ENCODE results near the gene SMIM44. TPM values are rescaled to one million over a fixed set of nuclear protein-coding genes. Genes with fewer than 3 reads are reported as not detected.

Gene SMIM44
- total and polyA plus RNA-seq, 10 donors: not detected

GRCh38 chr19:3521104-3521445 is 37.8 kb upstream of the SMIM44 start:
- TF ChIP-seq POLR2AphosphoS5 (IDR thresholded peaks at IDR 0.05) (no peak), CTCF (IDR thresholded peaks at IDR 0.05 in 8 of 11, conservative IDR thresholded peaks at IDR 0.05 in 3 of 11) (no peak), POLR2A (IDR thresholded peaks at IDR 0.05) (no peak)
- Histone ChIP-seq H3K4me1 (peaks cover 10 to 49% (median 19%) of the 10 kb centered on the region in 6 donors), H3K36me3 (peaks cover 1 to 77% (median 43%) of the 10 kb centered on the region in 6 donors), H3K9me3 (no peaks in the 10 kb centered on the region), H3K27ac (no peak overlapping the region), H3K4me3 (no peak overlapping the region), H3K27me3 (replicated peaks in 1 of 7) (no peaks in the 10 kb centered on the region)
- intact Hi-C loops (cut with DNase I; ENCODE audit: low total_unique reads): no loop called here
- DNase-seq: no peak
- WGBS, 5 donors: 62 to 87% (median 79%) methylated on average over 7 of the region's 7 CpGs

DNA sequence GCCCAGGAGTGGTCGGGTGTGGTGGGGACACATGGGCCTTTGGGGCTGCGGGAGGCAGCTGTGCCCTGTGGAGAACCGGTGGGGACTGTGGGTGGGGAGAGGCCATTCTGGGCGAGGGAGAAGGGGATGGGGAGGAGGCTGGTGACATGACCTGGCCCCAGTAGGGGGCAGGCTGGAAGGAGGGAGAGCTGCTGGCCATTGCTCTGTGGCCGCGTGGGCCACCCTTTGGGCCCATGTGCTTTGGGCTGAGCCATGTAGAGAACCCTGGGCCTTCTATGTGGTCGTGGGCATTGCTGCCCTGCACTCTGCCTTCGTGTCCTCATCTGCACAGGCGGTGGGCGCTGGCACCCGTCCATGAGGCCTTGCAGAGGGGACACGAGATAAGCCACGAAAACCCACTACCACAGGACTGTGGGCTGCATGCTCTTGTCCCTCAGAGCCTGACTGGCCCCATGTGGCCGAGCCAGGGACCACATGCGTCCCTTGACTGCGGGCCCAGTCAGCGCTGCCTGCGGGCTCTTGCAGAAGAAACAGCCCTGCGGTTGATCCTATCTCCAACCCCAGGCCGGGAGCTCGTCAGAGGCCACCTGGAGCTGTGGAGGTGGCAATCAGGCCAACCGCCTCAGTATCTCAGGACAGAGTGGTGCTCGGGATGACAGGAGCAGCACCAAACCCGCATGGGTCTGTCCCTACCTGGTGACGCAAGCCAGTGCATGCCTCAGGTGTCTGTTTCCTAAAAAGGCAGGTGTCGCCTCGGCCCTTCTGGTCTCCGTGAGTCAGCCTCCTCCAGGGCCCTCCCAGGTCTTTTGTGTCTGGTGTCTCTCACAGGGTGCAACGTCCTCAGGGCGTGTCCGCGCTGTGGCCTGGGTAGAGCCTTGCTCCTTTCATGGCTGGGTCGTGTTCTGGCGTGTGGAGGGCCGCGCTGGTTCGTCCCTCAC is 37.2 kb upstream of the SMIM44 start:
- Histone ChIP-seq H3K36me3 (peaks cover 0 to 71% (median 37%) of the 10 kb centered on the region in 6 donors), H3K27ac (no peak overlapping the region), H3K9me3 (no peaks in the 10 kb centered on the region), H3K4me1 (peaks cover 10 to 56% (median 24%) of the 10 kb centered on the region in 6 donors), H3K4me3 (no peak overlapping the region), H3K27me3 (replicated peaks in 1 of 7) (no peaks in the 10 kb centered on the region)
- DNase-seq: no peak
- TF ChIP-seq POLR2A (IDR thresholded peaks at IDR 0.05) (no peak), POLR2AphosphoS5 (IDR thresholded peaks at IDR 0.05) (peak in 1 of 3 donors; percentile 8)
- intact Hi-C loops (cut with DNase I; ENCODE audit: low total_unique reads): no loop called here
- 88 to 94% (median 88%) methylated on average over 16 to 37 of the region's 37 CpGs for WGBS, 5 donors

GRCh38 chr19:3519126-3519525 is 35.9 kb upstream of the SMIM44 start:
- Histone ChIP-seq H3K4me3 (no peak overlapping the region), H3K4me1 (peaks cover 10 to 69% (median 29%) of the 10 kb centered on the region in 6 donors), H3K27me3 (replicated peaks in 1 of 7) (no peaks in the 10 kb centered on the region), H3K9me3 (no peaks in the 10 kb centered on the region), H3K27ac (no peak overlapping the region), H3K36me3 (peaks cover 0 to 68% (median 30%) of the 10 kb centered on the region in 6 donors)
- no peak for TF ChIP-seq POLR2A (IDR thresholded peaks at IDR 0.05)
- no peak for TF ChIP-seq CTCF (IDR thresholded peaks at IDR 0.05 in 8 of 11, conservative IDR thresholded peaks at IDR 0.05 in 3 of 11)
- peak in 1 of 3 donors; percentile 20 for TF ChIP-seq POLR2AphosphoS5 (IDR thresholded peaks at IDR 0.05)
- WGBS, 5 donors: 86 to 93% (median 90%) methylated on average over 17 to 18 of the region's 18 CpGs
- intact Hi-C loops (cut with DNase I; ENCODE audit: low total_unique reads): no loop called here
- DNase-seq: no peak

DNA sequence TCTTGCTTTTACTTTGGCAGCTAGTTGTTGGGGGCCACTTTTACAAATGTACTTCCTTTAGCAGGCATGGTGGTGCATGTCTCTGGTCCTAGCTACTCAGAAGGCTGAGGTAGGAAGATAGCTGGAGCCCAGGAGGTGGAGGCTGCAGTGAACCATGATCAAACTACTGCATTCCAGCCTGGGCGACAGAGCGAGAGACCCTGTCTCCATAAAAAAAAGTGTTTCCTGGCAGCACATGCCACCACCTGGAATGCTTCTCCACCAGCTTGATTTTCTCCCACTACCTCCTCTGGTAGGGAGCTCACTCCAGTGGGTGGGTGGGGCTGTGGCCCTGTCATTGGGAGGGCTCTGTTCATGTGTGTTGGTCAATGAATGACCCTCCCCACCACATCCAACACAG is 35.4 kb upstream of the SMIM44 start:
- intact Hi-C loops (cut with DNase I; ENCODE audit: low total_unique reads): no loop called here
- Histone ChIP-seq H3K4me1 (peaks cover 10 to 73% (median 29%) of the 10 kb centered on the region in 6 donors), H3K27me3 (replicated peaks in 1 of 7) (no peaks in the 10 kb centered on the region), H3K27ac (no peak overlapping the region), H3K4me3 (no peak overlapping the region), H3K36me3 (peaks cover 0 to 68% (median 25%) of the 10 kb centered on the region in 6 donors), H3K9me3 (no peaks in the 10 kb centered on the region)
- no peak for TF ChIP-seq POLR2AphosphoS5 (IDR thresholded peaks at IDR 0.05)
- DNase-seq: no peak
- WGBS, 5 donors: 88 to 96% (median 91%) methylated on average over 2 of the region's 2 CpGs

DNA sequence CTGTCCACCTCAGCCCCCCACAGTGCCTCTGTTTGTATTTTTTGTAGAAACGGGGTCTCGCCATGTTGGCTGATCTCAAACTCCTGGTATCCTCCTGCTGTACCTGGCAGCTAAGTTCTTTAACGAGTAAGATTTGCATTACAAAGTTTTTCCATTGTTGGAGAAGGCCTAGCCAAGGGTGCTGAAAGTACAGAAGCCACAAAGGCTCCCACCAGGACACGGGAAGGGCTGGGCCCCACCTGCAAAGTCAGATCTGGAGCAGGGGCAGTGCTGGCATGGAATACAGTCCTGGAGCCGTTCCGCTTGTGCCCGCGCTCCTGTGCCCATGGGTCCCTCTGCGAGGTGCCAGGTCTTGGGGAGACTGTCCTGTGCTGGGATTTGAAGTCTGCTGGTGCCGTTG is 35.0 kb upstream of the SMIM44 start:
- WGBS, 5 donors: 87 to 94% (median 92%) methylated on average over 8 to 10 of the region's 10 CpGs
- no peak for DNase-seq

More for the DNA sequence above, 35.0 kb upstream of the SMIM44 start:
- Histone ChIP-seq H3K27ac (no peak overlapping the region), H3K9me3 (no peaks in the 10 kb centered on the region), H3K27me3 (replicated peaks in 1 of 7) (no peaks in the 10 kb centered on the region), H3K4me1 (peaks cover 10 to 78% (median 31%) of the 10 kb centered on the region in 6 donors), H3K36me3 (peaks cover 0 to 68% (median 21%) of the 10 kb centered on the region in 6 donors), H3K4me3 (no peak overlapping the region)
- TF ChIP-seq POLR2A (IDR thresholded peaks at IDR 0.05): no peak
- TF ChIP-seq POLR2AphosphoS5 (IDR thresholded peaks at IDR 0.05): no peak
- no peak for TF ChIP-seq CTCF (IDR thresholded peaks at IDR 0.05 in 8 of 11, conservative IDR thresholded peaks at IDR 0.05 in 3 of 11)
- intact Hi-C loops (cut with DNase I; ENCODE audit: low total_unique reads): no loop called here
